ENCODE data around the gene FUS. TPM values are rescaled to one million over a fixed set of nuclear protein-coding genes. Genes with fewer than 3 reads are reported as not detected.
A peak's percentile ranks its signal among the peaks of the same experiment; 100 is the strongest.
"Not testable (repeated sequence)": the region's sequence is repeated elsewhere in the genome, so short reads cannot be mapped to it uniquely, and the experiment has no call there.

FUS gene
- total RNA-seq, 4 donors from 2014 or later, result 30.2 to 97.8 (median 55.1) TPM

DNA sequence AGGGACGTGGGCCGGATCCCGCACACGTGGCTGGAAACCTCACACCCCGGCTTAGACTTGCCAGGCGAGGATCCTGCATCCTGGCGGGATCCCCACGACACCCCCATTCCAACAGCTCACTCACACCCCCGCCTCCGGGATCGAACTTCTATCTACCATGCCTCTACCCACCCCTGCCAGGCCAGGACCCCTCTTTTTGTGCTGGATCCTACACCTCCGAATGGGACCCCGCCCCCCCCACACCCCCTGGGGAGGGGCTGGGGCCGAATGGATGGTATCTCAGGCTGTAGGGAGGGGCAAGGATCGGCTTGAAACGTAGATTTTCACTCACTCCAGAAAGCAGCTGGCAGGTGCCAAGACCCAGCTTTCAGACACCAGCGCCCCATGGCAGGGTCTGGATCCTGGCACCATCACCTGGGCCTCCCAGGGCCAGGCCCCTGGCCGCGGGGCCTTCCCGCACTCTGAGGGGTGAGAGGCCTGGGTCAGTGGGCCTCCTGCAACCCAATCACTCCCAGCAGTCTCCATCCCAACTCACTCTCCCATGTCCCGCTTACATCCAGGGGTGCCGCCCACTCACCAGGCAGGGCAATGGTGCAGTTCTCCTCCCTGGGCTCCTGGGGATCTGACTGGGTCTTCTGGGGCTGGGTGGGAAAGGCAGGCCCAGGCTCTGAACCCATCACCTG is 36.8 kb upstream of the FUS start:
- TF ChIP-seq POLR2A (IDR thresholded peaks at IDR 0.05), result no peak
- TF ChIP-seq, protein P1, sequence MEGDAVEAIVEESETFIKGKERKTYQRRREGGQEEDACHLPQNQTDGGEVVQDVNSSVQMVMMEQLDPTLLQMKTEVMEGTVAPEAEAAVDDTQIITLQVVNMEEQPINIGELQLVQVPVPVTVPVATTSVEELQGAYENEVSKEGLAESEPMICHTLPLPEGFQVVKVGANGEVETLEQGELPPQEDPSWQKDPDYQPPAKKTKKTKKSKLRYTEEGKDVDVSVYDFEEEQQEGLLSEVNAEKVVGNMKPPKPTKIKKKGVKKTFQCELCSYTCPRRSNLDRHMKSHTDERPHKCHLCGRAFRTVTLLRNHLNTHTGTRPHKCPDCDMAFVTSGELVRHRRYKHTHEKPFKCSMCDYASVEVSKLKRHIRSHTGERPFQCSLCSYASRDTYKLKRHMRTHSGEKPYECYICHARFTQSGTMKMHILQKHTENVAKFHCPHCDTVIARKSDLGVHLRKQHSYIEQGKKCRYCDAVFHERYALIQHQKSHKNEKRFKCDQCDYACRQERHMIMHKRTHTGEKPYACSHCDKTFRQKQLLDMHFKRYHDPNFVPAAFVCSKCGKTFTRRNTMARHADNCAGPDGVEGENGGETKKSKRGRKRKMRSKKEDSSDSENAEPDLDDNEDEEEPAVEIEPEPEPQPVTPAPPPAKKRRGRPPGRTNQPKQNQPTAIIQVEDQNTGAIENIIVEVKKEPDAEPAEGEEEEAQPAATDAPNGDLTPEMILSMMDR (IDR thresholded peaks at IDR 0.05), result no peak
- intact Hi-C loops (cut with DNase I), result loop anchor here (5.0 kb wide), 1 partner anchor 156 kb away; the partner anchor contains the start of gene HSD3B7

DNA sequence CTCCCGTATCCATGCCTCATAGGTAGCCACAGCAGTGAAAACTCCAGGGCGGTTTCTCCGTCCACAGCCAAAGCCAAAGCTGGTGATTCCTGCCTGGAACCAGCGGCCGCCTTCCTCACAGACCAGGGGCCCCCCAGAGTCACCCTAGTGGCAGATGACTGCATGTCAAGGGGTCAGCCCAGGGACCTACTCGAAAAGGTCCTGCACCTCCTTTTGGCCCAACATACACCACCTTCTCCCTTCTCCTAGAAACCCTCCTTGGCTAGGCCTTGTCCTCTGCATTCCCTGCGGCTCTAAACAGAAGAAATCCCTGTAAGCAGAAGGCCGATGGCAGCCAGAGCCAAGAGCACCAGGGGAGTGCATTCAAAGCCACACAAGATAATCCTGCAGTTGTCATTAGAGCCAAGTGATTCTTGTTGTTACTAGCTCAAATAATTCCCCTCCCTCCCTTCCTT is 36.2 kb upstream of the FUS start:
- no peak for DNase-seq
- no peak overlapping the region for H3K4me3 ChIP-seq
- peaks cover 0 to 25% (median 0%) of the 10 kb centered on the region in 4 donors for H3K27me3 ChIP-seq
- no peaks in the 10 kb centered on the region for H3K9me3 ChIP-seq
- no peak for TF ChIP-seq POLR2A (IDR thresholded peaks at IDR 0.05)
- TF ChIP-seq, protein P1 (IDR thresholded peaks at IDR 0.05), result no peak
- WGBS, 2 donors, result 70 to 80% methylated on average over 4 to 8 of the region's 8 CpGs
- H3K4me1 ChIP-seq, result peaks cover 30 to 65% (median 33%) of the 10 kb centered on the region in 3 donors
- H3K27ac ChIP-seq, result peak overlapping the region in 1 of 4 donors; percentile 3
- no peaks in the 10 kb centered on the region for H3K36me3 ChIP-seq
- intact Hi-C loops (cut with DNase I), result loop anchor here (5.0 kb wide), 1 partner anchor 156 kb away; the partner anchor contains the start of gene HSD3B7

More for the DNA sequence above, 36.8 kb upstream of the FUS start:
- Histone ChIP-seq H3K27me3 (peaks cover 0 to 20% (median 0%) of the 10 kb centered on the region in 4 donors), H3K4me3 (peak overlapping the region; percentile 40 to 70 (median 50)), H3K4me1 (peaks cover 28 to 65% (median 33%) of the 10 kb centered on the region in 3 donors), H3K9me3 (no peaks in the 10 kb centered on the region), H3K36me3 (no peaks in the 10 kb centered on the region), H3K27ac (peak overlapping the region; percentile 88 to 93 (median 88))
- DNase-seq, result no peak
- 55 to 64% methylated on average over 9 to 12 of the region's 22 CpGs for WGBS, 2 donors

DNA sequence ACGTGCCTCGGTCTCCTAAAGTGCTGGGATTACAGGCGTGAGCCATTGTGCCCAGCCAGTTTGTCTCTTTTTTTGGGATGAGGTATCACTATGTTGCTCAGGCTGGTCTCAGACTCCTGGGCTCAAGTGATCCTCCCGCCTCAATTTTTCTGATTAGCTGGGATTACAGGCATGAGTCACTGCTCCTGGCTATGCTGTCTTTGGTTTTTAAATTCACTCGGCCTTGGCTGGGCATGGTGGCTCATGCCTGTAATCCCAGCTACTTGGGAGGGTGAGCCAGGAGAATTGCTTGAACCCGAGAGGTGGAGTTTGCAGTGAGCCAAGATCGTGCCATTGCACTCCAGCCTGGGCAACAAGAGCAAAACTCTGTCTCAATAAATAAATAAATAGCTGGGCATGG is 35.5 kb upstream of the FUS start:
- 46 to 65% methylated on average over 4 to 5 of the region's 7 CpGs for WGBS, 2 donors
- not testable (repeated sequence) for H3K4me3 ChIP-seq, DNase-seq, H3K9me3 ChIP-seq, H3K36me3 ChIP-seq
- peaks cover 0 to 32% (median 0%) of the 10 kb centered on the region in 4 donors for H3K27me3 ChIP-seq
- intact Hi-C loops (cut with DNase I), result loop anchor here (5.0 kb wide), 1 partner anchor 157 kb away; the partner anchor contains the start of gene HSD3B7
- H3K27ac ChIP-seq, result peak overlapping the region in 1 of 4 donors; percentile 3
- H3K4me1 ChIP-seq, result peaks cover 23 to 62% (median 26%) of the 10 kb centered on the region in 3 donors

DNA sequence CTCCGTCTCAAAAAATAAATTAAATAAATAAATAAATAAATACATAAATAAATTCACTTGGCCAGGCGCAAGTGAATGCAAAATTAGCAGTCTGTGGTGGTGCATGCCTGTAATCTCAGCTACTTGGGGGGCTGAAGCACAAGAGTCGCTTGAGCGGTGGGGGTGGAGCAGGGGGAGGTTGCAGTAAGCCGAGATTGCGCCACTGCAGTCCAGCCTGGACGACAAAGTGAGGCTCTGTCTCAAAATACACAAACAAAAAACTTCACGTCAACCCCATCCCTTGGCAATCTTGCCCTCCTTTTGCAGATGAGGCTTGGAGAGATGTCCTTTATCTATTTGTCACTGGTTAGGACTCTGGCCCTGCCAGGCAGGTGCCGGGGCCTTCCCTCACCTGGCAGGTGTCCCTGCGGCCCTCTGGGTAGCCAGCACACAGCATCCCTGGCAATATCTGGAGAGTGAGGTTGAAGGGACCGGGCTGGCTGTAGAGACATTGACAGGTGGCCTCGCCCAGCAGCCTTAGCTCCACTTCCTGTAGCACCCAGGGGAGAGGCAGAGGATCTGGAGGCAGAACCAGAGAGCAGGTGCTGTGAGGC is 34.4 kb upstream of the FUS start:
- Histone ChIP-seq H3K36me3 (no peaks in the 10 kb centered on the region), H3K4me1 (peaks cover 22 to 52% (median 23%) of the 10 kb centered on the region in 3 donors), H3K9me3 (no peaks in the 10 kb centered on the region), H3K27me3 (peaks cover 0 to 39% (median 0%) of the 10 kb centered on the region in 4 donors), H3K27ac (no peak overlapping the region), H3K4me3 (no peak overlapping the region)
- intact Hi-C loops (cut with DNase I), result no loop called here
- DNase-seq, result no peak
- no peak for TF ChIP-seq POLR2A (IDR thresholded peaks at IDR 0.05)
- TF ChIP-seq, protein P1 (IDR thresholded peaks at IDR 0.05), result no peak
- WGBS, 2 donors, result 74 to 78% methylated on average over 8 to 11 of the region's 12 CpGs

DNA sequence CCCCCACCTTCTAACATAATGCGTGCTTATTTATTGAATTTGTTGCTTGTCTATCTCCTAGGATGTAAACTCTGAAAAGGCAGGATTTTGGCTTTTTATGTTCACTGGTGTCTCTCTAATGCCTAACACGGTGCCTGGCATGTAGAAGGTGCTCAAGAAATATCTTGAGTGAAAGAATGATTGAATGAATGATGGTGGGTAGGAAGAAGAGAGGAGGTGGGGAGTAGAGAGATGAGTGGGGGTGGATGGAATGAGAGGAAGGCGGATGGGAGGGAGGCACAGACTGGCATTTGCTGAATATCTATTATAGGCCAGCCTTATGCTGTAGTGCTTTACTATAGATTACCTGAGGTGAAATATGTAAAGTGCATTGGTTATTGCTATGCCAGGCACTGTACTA is 32.4 kb upstream of the FUS start:
- H3K27ac ChIP-seq, result no peak overlapping the region
- no peak for DNase-seq
- H3K27me3 ChIP-seq, result peaks cover 0 to 44% (median 0%) of the 10 kb centered on the region in 4 donors
- H3K9me3 ChIP-seq, result no peaks in the 10 kb centered on the region
- peak overlapping the region in 1 of 4 donors; percentile 15 for H3K4me3 ChIP-seq
- intact Hi-C loops (cut with DNase I), result no loop called here
- H3K4me1 ChIP-seq, result peaks cover 8 to 34% (median 11%) of the 10 kb centered on the region in 3 donors
- WGBS, 2 donors, result 84 to 92% methylated on average over 3 of the region's 3 CpGs
- H3K36me3 ChIP-seq, result no peaks in the 10 kb centered on the region
- TF ChIP-seq, protein P1 (IDR thresholded peaks at IDR 0.05), result no peak
- TF ChIP-seq POLR2A (IDR thresholded peaks at IDR 0.05), result no peak
